ENCODE measurements around the gene KCNT1.

GRCh38 chr9:135822374-135822755 lies 120.4 kb downstream of the KCNT1 start:
- TF ChIP-seq, protein P1, sequence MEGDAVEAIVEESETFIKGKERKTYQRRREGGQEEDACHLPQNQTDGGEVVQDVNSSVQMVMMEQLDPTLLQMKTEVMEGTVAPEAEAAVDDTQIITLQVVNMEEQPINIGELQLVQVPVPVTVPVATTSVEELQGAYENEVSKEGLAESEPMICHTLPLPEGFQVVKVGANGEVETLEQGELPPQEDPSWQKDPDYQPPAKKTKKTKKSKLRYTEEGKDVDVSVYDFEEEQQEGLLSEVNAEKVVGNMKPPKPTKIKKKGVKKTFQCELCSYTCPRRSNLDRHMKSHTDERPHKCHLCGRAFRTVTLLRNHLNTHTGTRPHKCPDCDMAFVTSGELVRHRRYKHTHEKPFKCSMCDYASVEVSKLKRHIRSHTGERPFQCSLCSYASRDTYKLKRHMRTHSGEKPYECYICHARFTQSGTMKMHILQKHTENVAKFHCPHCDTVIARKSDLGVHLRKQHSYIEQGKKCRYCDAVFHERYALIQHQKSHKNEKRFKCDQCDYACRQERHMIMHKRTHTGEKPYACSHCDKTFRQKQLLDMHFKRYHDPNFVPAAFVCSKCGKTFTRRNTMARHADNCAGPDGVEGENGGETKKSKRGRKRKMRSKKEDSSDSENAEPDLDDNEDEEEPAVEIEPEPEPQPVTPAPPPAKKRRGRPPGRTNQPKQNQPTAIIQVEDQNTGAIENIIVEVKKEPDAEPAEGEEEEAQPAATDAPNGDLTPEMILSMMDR (IDR thresholded peaks at IDR 0.05; ENCODE audit: insufficient read depth, low read depth, low read length): no peak
- no peak for TF ChIP-seq EZH2 (IDR thresholded peaks at IDR 0.05; ENCODE audit: insufficient read depth, low read length)
